NB4 (cell line): ENCODE data around the gene PDZRN3.

ENCODE experiments used
- POLR2A ChIP-seq: IDR thresholded peaks from 2 replicates; pipeline ENCODE4 v1.6.1; 2011; ENCODE audit warnings: mild to moderate bottlenecking; ENCODE audit not compliant: insufficient read length; ENCODE audit errors: extremely low read depth
- TF ChIP-seq, protein P1 (sequence below): IDR thresholded peaks from one replicate; pipeline ENCODE4 v1.5.1; 2012; ENCODE audit warnings: low read depth, low read length

DNA sequence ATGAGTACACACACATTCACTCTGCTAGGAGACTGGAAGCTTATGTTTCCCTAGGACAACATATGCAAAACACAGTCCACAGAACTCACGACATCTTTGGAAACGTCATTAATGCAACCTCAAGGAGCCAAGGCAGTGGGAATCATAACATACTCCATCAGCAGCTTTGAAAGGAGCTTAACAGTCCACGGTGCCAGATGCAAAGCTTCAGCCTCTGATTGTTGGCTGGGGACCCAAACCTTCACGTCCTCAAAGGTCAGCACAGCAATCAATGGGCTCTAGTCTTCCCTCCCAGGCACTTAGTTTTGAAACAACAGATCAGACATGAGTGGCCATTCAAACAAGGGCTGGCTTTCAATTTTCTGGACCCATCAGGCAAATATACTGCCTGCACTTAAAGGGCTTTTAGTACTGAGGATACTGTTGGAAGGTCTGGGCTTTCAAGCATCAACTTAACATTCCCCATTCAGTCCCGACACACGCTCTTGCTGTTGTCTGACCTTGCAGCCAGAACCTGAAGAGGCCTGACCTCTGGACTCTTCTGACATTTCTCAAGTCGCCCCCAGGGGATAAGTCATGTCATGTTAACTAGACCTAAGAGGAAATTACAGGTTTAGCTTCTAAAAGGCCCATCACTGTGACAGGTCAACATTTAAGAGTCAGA lies 223.0 kb downstream of the PDZRN3 start:
- TF ChIP-seq, protein P1, sequence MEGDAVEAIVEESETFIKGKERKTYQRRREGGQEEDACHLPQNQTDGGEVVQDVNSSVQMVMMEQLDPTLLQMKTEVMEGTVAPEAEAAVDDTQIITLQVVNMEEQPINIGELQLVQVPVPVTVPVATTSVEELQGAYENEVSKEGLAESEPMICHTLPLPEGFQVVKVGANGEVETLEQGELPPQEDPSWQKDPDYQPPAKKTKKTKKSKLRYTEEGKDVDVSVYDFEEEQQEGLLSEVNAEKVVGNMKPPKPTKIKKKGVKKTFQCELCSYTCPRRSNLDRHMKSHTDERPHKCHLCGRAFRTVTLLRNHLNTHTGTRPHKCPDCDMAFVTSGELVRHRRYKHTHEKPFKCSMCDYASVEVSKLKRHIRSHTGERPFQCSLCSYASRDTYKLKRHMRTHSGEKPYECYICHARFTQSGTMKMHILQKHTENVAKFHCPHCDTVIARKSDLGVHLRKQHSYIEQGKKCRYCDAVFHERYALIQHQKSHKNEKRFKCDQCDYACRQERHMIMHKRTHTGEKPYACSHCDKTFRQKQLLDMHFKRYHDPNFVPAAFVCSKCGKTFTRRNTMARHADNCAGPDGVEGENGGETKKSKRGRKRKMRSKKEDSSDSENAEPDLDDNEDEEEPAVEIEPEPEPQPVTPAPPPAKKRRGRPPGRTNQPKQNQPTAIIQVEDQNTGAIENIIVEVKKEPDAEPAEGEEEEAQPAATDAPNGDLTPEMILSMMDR, result no peak
- no peak for TF ChIP-seq POLR2A
